OCI-LY3 (cell line): ENCODE data around the gene CNNM2.
A peak's percentile ranks its signal among the peaks of the same experiment; 100 is the strongest.

Experiments used
- H2AFZ ChIP-seq: fragments of 200-600, 300-600 bp; shearing (Covaris generic); 2 replicates; pipeline ENCODE4 v1.6.0; 2014; ENCODE audit warnings: antibody characterized with exemption, low read depth, low read length
- H3K27ac ChIP-seq: fragments of 200-600, 300-600 bp; sonication (generic); 2 replicates; pipeline ENCODE4 v1.5.1; 2014; ENCODE audit warnings: mild to moderate bottlenecking, low read length, moderate library complexity, mixed read lengths
- H3K27me3 ChIP-seq: fragments of 200-600, 300-600 bp; sonication (generic); 2 replicates; pipeline ENCODE4 v1.6.1; 2014; ENCODE audit warnings: low read depth, low read length, mixed read lengths
- H3K36me3 ChIP-seq: fragments of 200-600, 300-600 bp; sonication (generic); replicated peaks from 2 replicates; pipeline ENCODE3; 2014; ENCODE audit warnings: low read depth, low read length, mixed read lengths
- H3K4me1 ChIP-seq: fragments of 300-600, 200-600 bp; sonication (generic); 2 replicates; pipeline ENCODE4 v1.6.1; 2014; ENCODE audit warnings: low read length, mixed read lengths
- H3K4me2 ChIP-seq: fragments of 200-600, 300-600 bp; sonication (generic); 2 replicates; pipeline ENCODE4 v1.6.1; 2014; ENCODE audit warnings: low read length, mixed read lengths
- H3K4me3 ChIP-seq: fragments of 300-600, 200-600 bp; sonication (generic); 2 replicates; pipeline ENCODE4 v1.5.1; 2014; ENCODE audit warnings: antibody characterized with exemption, mild to moderate bottlenecking, low read length, moderate library complexity
- H3K79me2 ChIP-seq: fragments of 300-600, 200-600 bp; shearing (Covaris generic); 2 replicates; pipeline ENCODE4 v1.6.1; 2014; ENCODE audit warnings: mild to moderate bottlenecking, low read length, mixed read lengths
- H3K9ac ChIP-seq: fragments of 300-600, 200-600 bp; shearing (Covaris generic); 2 replicates; pipeline ENCODE4 v1.6.0; 2014; ENCODE audit warnings: mild to moderate bottlenecking, low read length, moderate library complexity
- H3K9me3 ChIP-seq: fragments of 200-600, 300-600 bp; shearing (Covaris generic); 2 replicates; pipeline ENCODE4 v1.6.1; 2014; ENCODE audit warnings: low read length, mixed read lengths; ENCODE audit not compliant: insufficient read depth
- H4K20me1 ChIP-seq: fragments of 200-600, 300-600 bp; sonication (generic); 2 replicates; pipeline ENCODE4 v1.6.1; 2016; ENCODE audit warnings: low read length, mixed read lengths; ENCODE audit not compliant: insufficient read depth
- EZH2phosphoT487 ChIP-seq: fragments of 200-600 bp; shearing (Covaris generic); IDR thresholded peaks from 2 replicates; pipeline ENCODE4 v1.6.1; 2018; ENCODE audit warnings: antibody characterized with exemption, mixed run types, low read depth
- TF ChIP-seq, protein P1 (sequence below): fragments of 200-600, 300-600 bp; sonication (generic); IDR thresholded peaks from 2 replicates; pipeline ENCODE4 v1.5.1; 2014; ENCODE audit warnings: antibody characterized with exemption, low read length, low read depth

CNNM2 gene

DNA sequence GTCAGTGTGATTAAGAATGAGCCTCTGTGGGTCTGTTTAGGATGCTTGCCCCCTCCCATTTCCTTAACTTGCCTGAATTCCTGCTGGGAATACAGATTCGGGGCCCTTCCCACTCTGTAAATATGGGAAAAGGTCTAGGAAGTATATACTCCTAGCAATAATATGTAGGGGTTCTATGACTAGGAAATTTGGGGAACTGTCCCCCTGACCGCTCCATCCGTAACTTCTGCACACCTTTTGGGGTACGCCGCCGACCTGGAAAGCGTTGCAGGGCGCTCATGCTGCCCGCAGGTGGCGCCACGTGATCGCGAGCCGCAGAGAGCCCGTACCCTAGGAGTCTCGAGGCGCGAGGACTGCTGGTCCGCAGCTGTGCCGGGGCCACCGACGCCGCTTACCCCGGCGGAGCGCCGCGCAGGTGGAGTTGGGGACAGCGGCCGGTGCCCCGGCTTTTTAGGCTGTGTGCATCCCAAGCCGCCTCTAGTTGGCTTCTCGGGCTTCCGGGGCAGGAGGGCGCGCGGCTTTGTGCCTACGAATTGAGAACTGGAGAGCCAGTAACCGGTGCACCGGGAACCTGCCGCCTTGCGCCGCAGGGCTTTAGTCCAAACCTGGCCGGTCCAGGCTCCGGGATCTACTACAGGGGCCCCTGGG, 656 bp upstream of the CNNM2 start:
- H3K27ac ChIP-seq: peak overlapping the region; percentile 46; the same call in 1 of the 2 replicates
- H3K79me2 ChIP-seq: no peaks in the 10 kb centered on the region
- peak overlapping the region; percentile 43 for H2AFZ ChIP-seq
- peak overlapping the region; percentile 85 for H3K4me3 ChIP-seq
- TF ChIP-seq EZH2phosphoT487: no peak
- TF ChIP-seq, protein P1, sequence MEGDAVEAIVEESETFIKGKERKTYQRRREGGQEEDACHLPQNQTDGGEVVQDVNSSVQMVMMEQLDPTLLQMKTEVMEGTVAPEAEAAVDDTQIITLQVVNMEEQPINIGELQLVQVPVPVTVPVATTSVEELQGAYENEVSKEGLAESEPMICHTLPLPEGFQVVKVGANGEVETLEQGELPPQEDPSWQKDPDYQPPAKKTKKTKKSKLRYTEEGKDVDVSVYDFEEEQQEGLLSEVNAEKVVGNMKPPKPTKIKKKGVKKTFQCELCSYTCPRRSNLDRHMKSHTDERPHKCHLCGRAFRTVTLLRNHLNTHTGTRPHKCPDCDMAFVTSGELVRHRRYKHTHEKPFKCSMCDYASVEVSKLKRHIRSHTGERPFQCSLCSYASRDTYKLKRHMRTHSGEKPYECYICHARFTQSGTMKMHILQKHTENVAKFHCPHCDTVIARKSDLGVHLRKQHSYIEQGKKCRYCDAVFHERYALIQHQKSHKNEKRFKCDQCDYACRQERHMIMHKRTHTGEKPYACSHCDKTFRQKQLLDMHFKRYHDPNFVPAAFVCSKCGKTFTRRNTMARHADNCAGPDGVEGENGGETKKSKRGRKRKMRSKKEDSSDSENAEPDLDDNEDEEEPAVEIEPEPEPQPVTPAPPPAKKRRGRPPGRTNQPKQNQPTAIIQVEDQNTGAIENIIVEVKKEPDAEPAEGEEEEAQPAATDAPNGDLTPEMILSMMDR: peak; percentile 83
- no peaks in the 10 kb centered on the region for H3K9me3 ChIP-seq
- peak overlapping the region; percentile 82 for H3K4me2 ChIP-seq
- H3K9ac ChIP-seq: peak overlapping the region; percentile 42
- H3K36me3 ChIP-seq: no peaks in the 10 kb centered on the region
- no peaks in the 10 kb centered on the region for H4K20me1 ChIP-seq
- no peaks in the 10 kb centered on the region for H3K27me3 ChIP-seq
- peaks cover 33% of the 10 kb centered on the region for H3K4me1 ChIP-seq

DNA sequence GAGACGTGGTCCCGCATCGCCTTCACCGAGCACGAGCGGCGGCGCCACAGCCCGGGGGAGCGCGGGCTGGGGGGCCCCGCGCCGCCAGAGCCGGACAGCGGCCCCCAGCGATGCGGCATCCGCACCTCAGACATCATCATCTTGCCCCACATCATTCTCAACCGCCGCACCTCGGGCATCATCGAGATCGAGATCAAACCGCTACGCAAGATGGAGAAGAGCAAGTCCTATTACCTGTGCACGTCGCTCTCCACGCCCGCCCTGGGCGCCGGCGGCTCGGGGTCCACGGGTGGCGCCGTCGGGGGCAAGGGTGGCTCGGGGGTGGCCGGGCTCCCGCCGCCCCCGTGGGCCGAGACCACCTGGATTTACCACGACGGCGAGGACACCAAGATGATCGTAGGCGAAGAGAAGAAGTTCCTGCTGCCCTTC, 737 bp downstream of the CNNM2 start:
- peak overlapping the region; percentile 77 for H3K4me2 ChIP-seq
- H3K27ac ChIP-seq: 0 out of 2 replicates have a peak overlapping the region, but pooled peaks have one; percentile 15
- peak overlapping the region; percentile 67 for H3K9ac ChIP-seq
- peak overlapping the region; percentile 85 for H3K4me3 ChIP-seq
- H3K79me2 ChIP-seq: no peaks in the 10 kb centered on the region
- TF ChIP-seq, protein P1: no peak
- no peak for TF ChIP-seq EZH2phosphoT487
- peak overlapping the region; percentile 78 for H2AFZ ChIP-seq
- no peaks in the 10 kb centered on the region for H3K9me3 ChIP-seq
- H3K4me1 ChIP-seq: peaks cover 27% of the 10 kb centered on the region
- no peaks in the 10 kb centered on the region for H3K36me3 ChIP-seq
- no peaks in the 10 kb centered on the region for H3K27me3 ChIP-seq
- H4K20me1 ChIP-seq: no peaks in the 10 kb centered on the region

DNA sequence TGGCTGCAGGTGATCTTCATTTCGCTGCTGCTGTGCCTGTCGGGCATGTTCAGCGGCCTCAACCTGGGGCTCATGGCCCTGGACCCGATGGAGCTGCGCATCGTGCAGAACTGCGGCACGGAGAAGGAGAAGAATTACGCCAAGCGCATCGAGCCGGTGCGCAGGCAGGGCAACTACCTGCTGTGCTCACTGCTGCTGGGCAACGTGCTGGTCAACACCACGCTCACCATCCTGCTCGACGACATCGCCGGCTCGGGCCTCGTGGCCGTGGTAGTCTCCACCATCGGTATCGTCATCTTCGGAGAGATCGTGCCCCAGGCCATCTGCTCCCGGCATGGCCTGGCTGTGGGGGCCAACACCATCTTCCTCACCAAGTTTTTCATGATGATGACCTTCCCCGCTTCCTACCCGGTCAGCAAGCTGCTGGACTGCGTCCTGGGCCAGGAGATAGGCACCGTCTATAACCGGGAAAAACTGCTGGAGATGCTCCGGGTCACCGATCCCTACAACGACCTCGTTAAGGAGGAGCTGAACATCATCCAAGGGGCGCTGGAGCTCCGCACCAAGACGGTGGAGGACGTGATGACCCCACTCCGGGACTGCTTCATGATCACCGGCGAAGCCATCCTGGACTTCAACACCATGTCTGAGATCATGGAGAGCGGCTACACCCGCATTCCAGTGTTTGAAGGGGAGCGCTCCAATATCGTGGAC, 1.3 kb downstream of the CNNM2 start:
- H3K4me3 ChIP-seq: peak overlapping the region; percentile 85
- no peak overlapping the region for H3K27ac ChIP-seq
- no peaks in the 10 kb centered on the region for H3K79me2 ChIP-seq
- TF ChIP-seq, protein P1: no peak
- TF ChIP-seq EZH2phosphoT487: no peak
- H3K36me3 ChIP-seq: no peaks in the 10 kb centered on the region
- H3K4me2 ChIP-seq: peak overlapping the region; percentile 77
- peaks cover 23% of the 10 kb centered on the region for H3K4me1 ChIP-seq
- no peaks in the 10 kb centered on the region for H3K9me3 ChIP-seq
- no peak overlapping the region for H2AFZ ChIP-seq
- H3K9ac ChIP-seq: no peak overlapping the region
- H4K20me1 ChIP-seq: no peaks in the 10 kb centered on the region
- H3K27me3 ChIP-seq: no peaks in the 10 kb centered on the region

DNA sequence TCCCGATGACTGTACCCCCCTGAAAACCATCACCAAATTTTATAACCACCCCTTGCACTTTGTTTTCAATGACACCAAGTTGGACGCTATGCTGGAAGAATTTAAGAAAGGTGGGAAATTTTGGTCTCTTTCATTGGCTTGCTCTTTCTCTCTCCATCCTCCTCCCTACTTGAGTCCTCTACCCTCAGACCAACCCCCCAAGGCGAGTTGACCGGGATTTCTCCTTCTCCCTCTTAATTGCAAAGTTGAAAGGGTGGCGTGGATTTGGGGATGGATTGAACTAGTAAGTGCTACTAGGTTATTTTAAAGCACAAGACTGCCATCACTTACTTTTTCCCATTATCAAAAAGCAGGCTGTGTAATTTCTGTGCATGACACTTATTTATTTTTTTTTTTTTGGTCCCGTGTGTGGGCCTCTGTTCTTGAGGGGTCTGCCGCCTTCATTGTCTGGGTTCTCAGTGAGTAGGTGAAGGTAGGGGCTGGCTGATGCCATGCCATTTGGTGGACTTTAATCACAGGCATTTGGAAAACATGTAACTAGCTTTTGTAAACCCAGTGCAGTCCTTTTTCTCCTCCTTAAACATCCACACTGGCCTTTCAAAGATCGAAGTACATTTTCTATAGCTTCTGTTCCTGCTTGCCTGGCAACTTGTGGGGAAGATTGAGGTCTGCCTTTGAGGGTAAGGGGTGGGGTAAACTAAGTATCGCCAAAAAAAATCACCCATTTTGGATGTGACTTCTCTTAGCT, 2.1 kb downstream of the CNNM2 start:
- Histone ChIP-seq H3K79me2 (no peaks in the 10 kb centered on the region), H3K27me3 (no peaks in the 10 kb centered on the region), H3K9me3 (no peaks in the 10 kb centered on the region), H3K4me2 (peak overlapping the region; percentile 22), H4K20me1 (no peaks in the 10 kb centered on the region), H2AFZ (no peak overlapping the region), H3K27ac (no peak overlapping the region), H3K4me1 (peaks cover 19% of the 10 kb centered on the region; the same call in 1 of the 2 replicates), H3K9ac (no peak overlapping the region), H3K4me3 (no peak overlapping the region), H3K36me3 (no peaks in the 10 kb centered on the region)
- no peak for TF ChIP-seq EZH2phosphoT487
- TF ChIP-seq, protein P1: no peak
